H1 (cell line): ENCODE data around the gene ADD1.

ENCODE experiments used
- BRCA1 ChIP-seq: IDR thresholded peaks from 2 replicates; pipeline ENCODE4 v1.6.1; 2012; ENCODE audit warnings: low read depth, low read length, improper control_type of control experiment
- RBBP5 ChIP-seq: IDR thresholded peaks from 2 replicates; pipeline ENCODE4 v1.7.1; 2012; ENCODE audit warnings: low read depth, mild to moderate bottlenecking, inconsistent platforms, low read length, moderate library complexity, borderline replicate concordance
- TF ChIP-seq, protein P1 (sequence below), 3 experiments: IDR thresholded peaks; 1 replicate in 2 of 3; 2 replicates in 1 of 3; pipeline versions ENCODE4 v1.5.1 to v1.6.1; 2011; ENCODE audit warnings: low read length in 3 of 3, mild to moderate bottlenecking in 3 of 3, inconsistent platforms in 2 of 3, low read depth in 1 of 3, moderate library complexity in 1 of 3; ENCODE audit not compliant: insufficient read depth in 1 of 3; ENCODE audit errors: control extremely low read depth in 1 of 3

DNA sequence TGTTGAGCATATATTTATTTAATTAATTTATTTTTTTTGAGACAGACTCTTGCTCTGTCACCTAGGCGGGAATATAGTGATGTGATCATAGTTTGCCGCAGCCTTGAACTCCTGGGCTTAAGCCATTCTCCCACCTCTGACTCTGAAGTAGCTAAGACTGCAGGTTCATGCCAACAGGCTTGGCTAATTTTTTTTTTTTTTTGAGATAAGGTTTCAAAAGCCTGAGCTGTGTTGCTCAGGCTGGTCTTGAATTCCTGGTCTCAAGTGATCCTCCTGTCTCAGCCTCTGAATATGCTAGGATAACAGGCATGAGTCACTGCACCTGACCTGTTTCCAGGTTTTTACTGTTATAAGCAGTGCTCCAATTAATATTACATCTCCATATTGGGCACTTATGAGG, 4.8 kb downstream of the ADD1 start:
- TF ChIP-seq, protein P1, sequence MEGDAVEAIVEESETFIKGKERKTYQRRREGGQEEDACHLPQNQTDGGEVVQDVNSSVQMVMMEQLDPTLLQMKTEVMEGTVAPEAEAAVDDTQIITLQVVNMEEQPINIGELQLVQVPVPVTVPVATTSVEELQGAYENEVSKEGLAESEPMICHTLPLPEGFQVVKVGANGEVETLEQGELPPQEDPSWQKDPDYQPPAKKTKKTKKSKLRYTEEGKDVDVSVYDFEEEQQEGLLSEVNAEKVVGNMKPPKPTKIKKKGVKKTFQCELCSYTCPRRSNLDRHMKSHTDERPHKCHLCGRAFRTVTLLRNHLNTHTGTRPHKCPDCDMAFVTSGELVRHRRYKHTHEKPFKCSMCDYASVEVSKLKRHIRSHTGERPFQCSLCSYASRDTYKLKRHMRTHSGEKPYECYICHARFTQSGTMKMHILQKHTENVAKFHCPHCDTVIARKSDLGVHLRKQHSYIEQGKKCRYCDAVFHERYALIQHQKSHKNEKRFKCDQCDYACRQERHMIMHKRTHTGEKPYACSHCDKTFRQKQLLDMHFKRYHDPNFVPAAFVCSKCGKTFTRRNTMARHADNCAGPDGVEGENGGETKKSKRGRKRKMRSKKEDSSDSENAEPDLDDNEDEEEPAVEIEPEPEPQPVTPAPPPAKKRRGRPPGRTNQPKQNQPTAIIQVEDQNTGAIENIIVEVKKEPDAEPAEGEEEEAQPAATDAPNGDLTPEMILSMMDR (IDR thresholded peaks at IDR 0.05; ENCODE audit: control extremely low read depth in 1 of 3, insufficient read depth in 1 of 3, low read depth in 1 of 3, low read length in 3 of 3), result no peak
- no peak for TF ChIP-seq RBBP5
- TF ChIP-seq BRCA1, result no peak
